Measurements from ENCODE around the gene HSD17B14. TPM values are rescaled to one million over a fixed set of nuclear protein-coding genes. Genes with fewer than 3 reads are reported as not detected.

The HSD17B14 gene
- total RNA-seq, 2 donors from 2014 or later = 43.0 to 81.0 TPM

GRCh38 chr19:48798937-48799336 is 37.4 kb downstream of the HSD17B14 start:
- TF ChIP-seq, protein P1, sequence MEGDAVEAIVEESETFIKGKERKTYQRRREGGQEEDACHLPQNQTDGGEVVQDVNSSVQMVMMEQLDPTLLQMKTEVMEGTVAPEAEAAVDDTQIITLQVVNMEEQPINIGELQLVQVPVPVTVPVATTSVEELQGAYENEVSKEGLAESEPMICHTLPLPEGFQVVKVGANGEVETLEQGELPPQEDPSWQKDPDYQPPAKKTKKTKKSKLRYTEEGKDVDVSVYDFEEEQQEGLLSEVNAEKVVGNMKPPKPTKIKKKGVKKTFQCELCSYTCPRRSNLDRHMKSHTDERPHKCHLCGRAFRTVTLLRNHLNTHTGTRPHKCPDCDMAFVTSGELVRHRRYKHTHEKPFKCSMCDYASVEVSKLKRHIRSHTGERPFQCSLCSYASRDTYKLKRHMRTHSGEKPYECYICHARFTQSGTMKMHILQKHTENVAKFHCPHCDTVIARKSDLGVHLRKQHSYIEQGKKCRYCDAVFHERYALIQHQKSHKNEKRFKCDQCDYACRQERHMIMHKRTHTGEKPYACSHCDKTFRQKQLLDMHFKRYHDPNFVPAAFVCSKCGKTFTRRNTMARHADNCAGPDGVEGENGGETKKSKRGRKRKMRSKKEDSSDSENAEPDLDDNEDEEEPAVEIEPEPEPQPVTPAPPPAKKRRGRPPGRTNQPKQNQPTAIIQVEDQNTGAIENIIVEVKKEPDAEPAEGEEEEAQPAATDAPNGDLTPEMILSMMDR (conservative IDR thresholded peaks at IDR 0.05) = no peak
- WGBS, 2 experiments (ENCODE audit: insufficient coverage in 1 of 2, insufficient read length in 1 of 2) = 50 to 71% methylated on average over 4 to 6 of the region's 6 CpGs
- no peak overlapping the region for H3K4me3 ChIP-seq (ENCODE audit: low read length)
- H3K27ac ChIP-seq (ENCODE audit: low read depth, low read length) = peak overlapping the region; percentile 80
- H3K9ac ChIP-seq (ENCODE audit: extremely low read depth, low read length, poor library complexity, severe bottlenecking) = no peak overlapping the region
- Mint-ChIP-seq H3K4me1 (peaks cover 6% of the 10 kb centered on the region), H3K27me3 (ENCODE audit: insufficient read depth) (no peaks in the 10 kb centered on the region), H3K9me3 (no peaks in the 10 kb centered on the region), H3K36me3 (ENCODE audit: low read depth) (peaks cover 18% of the 10 kb centered on the region), H3K4me3 (no peak overlapping the region), H3K27ac (no peak overlapping the region)
- no peaks in the 10 kb centered on the region for H3K36me3 ChIP-seq (ENCODE audit: control insufficient read depth, insufficient read depth, low read length)
- no peaks in the 10 kb centered on the region for H3K9me3 ChIP-seq (ENCODE audit: control insufficient read depth, low read length)
- DNase-seq = peak; percentile 86
- no peaks in the 10 kb centered on the region for H3K27me3 ChIP-seq (ENCODE audit: control insufficient read depth, insufficient read depth, low read length, poor library complexity, severe bottlenecking)
- H3K4me1 ChIP-seq (ENCODE audit: control insufficient read depth, insufficient read depth, low read length) = no peaks in the 10 kb centered on the region

DNA sequence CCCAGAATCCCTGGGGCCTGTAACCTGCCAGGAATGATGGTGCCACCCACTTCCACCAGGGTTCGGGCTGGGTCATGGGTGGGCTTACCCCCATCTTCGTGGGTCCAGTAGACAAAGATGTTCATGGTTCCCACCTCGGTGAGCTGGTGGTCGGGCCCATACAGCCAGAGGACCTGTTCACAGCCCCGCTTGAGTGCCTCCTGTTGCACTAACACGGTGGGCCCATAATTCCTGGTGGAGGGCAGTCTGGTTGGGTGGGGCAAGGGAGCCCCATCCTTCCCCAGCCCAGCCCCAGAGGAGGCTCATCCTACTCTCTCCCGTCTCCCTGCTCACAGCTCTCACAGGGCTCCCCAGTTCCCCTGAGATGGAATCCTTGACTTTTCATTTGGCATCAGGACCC is 39.2 kb downstream of the HSD17B14 start:
- Mint-ChIP-seq H3K27me3 (ENCODE audit: insufficient read depth) (no peaks in the 10 kb centered on the region), H3K4me1 (peaks cover 7% of the 10 kb centered on the region), H3K27ac (peak overlapping the region; percentile 30), H3K36me3 (ENCODE audit: low read depth) (peaks cover 12% of the 10 kb centered on the region), H3K9me3 (no peaks in the 10 kb centered on the region), H3K4me3 (no peak overlapping the region)
- DNase-seq = no peak
- Histone ChIP-seq H3K4me1 (ENCODE audit: control insufficient read depth, insufficient read depth, low read length) (peaks cover 4% of the 10 kb centered on the region), H3K27me3 (ENCODE audit: control insufficient read depth, insufficient read depth, low read length, poor library complexity, severe bottlenecking) (no peaks in the 10 kb centered on the region), H3K9me3 (ENCODE audit: control insufficient read depth, low read length) (no peaks in the 10 kb centered on the region), H3K9ac (ENCODE audit: extremely low read depth, low read length, poor library complexity, severe bottlenecking) (no peak overlapping the region), H3K4me3 (ENCODE audit: low read length) (no peak overlapping the region), H3K36me3 (ENCODE audit: control insufficient read depth, insufficient read depth, low read length) (no peaks in the 10 kb centered on the region), H3K27ac (ENCODE audit: low read depth, low read length) (no peak overlapping the region)
- TF ChIP-seq, protein P1 (conservative IDR thresholded peaks at IDR 0.05) = no peak
- 90 to 91% methylated on average over 4 to 7 of the region's 7 CpGs for WGBS, 2 experiments (ENCODE audit: insufficient coverage in 1 of 2, insufficient read length in 1 of 2)

DNA sequence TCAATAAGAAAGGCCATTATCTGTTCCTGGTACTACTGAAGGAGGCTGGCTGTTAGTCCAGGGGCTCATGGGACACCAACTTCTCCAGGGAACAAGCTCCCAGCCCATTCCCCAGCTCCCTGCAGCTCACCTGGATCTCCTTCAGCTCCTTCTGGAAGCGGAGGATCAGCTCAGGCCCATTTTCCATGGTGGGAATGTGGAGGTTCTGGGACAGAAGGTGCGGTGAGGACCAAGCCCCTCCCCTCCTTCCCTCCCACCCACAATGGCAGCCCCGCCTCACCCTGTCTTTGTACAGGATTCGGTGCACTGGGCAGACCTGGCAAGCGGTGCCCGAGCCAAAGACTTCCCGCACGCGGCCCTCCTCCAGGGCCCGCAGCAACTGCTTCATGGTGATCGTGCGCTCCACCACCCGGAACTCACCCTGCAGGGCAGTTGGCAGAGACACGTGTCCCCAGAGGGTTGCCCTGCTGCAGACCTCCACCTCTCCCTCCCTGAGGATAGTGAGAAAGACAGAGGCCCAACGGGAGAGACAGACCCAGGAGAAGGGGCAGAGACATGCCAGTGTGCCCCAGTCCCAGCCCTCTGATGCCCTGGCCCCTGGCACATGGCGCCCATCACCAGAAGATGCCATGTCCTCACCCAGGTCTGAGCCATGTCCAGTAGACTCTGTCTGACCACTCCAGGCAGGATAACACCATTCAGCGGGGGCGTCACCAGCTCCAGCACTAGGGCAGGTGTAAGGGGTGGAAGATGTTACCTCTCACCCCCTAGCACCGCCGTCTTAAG is 39.8 kb downstream of the HSD17B14 start:
- Mint-ChIP-seq H3K9me3 (no peaks in the 10 kb centered on the region), H3K4me3 (no peak overlapping the region), H3K27ac (no peak overlapping the region), H3K4me1 (peaks cover 7% of the 10 kb centered on the region), H3K36me3 (ENCODE audit: low read depth) (peaks cover 9% of the 10 kb centered on the region), H3K27me3 (ENCODE audit: insufficient read depth) (no peaks in the 10 kb centered on the region)
- Histone ChIP-seq H3K4me3 (ENCODE audit: low read length) (no peak overlapping the region), H3K4me1 (ENCODE audit: control insufficient read depth, insufficient read depth, low read length) (peaks cover 4% of the 10 kb centered on the region), H3K9ac (ENCODE audit: extremely low read depth, low read length, poor library complexity, severe bottlenecking) (no peak overlapping the region), H3K27ac (ENCODE audit: low read depth, low read length) (no peak overlapping the region), H3K36me3 (ENCODE audit: control insufficient read depth, insufficient read depth, low read length) (no peaks in the 10 kb centered on the region), H3K27me3 (ENCODE audit: control insufficient read depth, insufficient read depth, low read length, poor library complexity, severe bottlenecking) (no peaks in the 10 kb centered on the region), H3K9me3 (ENCODE audit: control insufficient read depth, low read length) (no peaks in the 10 kb centered on the region)
- no peak for DNase-seq
- TF ChIP-seq, protein P1 (conservative IDR thresholded peaks at IDR 0.05) = no peak
- WGBS, 2 experiments (ENCODE audit: insufficient coverage in 1 of 2, insufficient read length in 1 of 2) = 94 to 95% methylated on average over 4 to 19 of the region's 20 CpGs
